Measurements from ENCODE around the gene DLEC1.
"Not testable (repeated sequence)": the region's sequence is repeated elsewhere in the genome, so short reads cannot be mapped to it uniquely, and the experiment has no call there.

Gene DLEC1

GRCh38 chr3:38039899-38040261, 872 bp downstream of the DLEC1 start:
- DNase-seq, result peak; percentile 81

GRCh38 chr3:38040401-38040800, 1.4 kb downstream of the DLEC1 start:
- DNase-seq, result no peak

GRCh38 chr3:38043486-38043885, 4.5 kb downstream of the DLEC1 start:
- no peak for DNase-seq

GRCh38 chr3:38046027-38046426, 7.0 kb downstream of the DLEC1 start:
- DNase-seq, result no peak

GRCh38 chr3:38046821-38047220, 7.8 kb downstream of the DLEC1 start:
- DNase-seq, result no peak

- DNase-seq, result no peak
Measured at GRCh38 chr3:38047896-38048295, 8.9 kb downstream of the DLEC1 start.

- DNase-seq, result no peak
Measured at GRCh38 chr3:38049358-38050126, 10.5 kb downstream of the DLEC1 start.

GRCh38 chr3:38051131-38051530, 12.1 kb downstream of the DLEC1 start:
- no peak for DNase-seq

- DNase-seq, result not testable (repeated sequence)
Measured at GRCh38 chr3:38053286-38053685, 14.3 kb downstream of the DLEC1 start.

GRCh38 chr3:38053813-38054498, 14.9 kb downstream of the DLEC1 start:
- not testable (repeated sequence) for DNase-seq

- DNase-seq, result no peak
Measured at GRCh38 chr3:38054499-38055001, 15.5 kb downstream of the DLEC1 start.

GRCh38 chr3:38059148-38059547, 20.1 kb downstream of the DLEC1 start:
- no peak for DNase-seq

GRCh38 chr3:38059591-38059990, 20.6 kb downstream of the DLEC1 start:
- DNase-seq, result no peak

- no peak for DNase-seq
Measured at GRCh38 chr3:38062809-38063208, 23.8 kb downstream of the DLEC1 start.

GRCh38 chr3:38064453-38064852, 25.4 kb downstream of the DLEC1 start:
- not testable (repeated sequence) for DNase-seq

- DNase-seq, result no peak
Measured at GRCh38 chr3:38067508-38068233, 28.7 kb downstream of the DLEC1 start.

GRCh38 chr3:38070013-38070412, 31.0 kb downstream of the DLEC1 start:
- DNase-seq, result no peak

GRCh38 chr3:38077073-38077472, 38.1 kb downstream of the DLEC1 start:
- not testable (repeated sequence) for DNase-seq

GRCh38 chr3:38082296-38082695, 43.3 kb downstream of the DLEC1 start:
- DNase-seq, result not testable (repeated sequence)

GRCh38 chr3:38083254-38083653, 44.2 kb downstream of the DLEC1 start:
- not testable (repeated sequence) for DNase-seq

- no peak for DNase-seq
Measured at GRCh38 chr3:38083871-38084333, 44.9 kb downstream of the DLEC1 start.

GRCh38 chr3:38084334-38085310, 45.6 kb downstream of the DLEC1 start:
- no peak for DNase-seq

All from CD4-positive, alpha-beta T cell treated with Interleukin-4 for 4 hours (primary cell).